Neural crest cell (in vitro differentiated cells): Measurements from ENCODE around the gene RXFP3. TPM values are rescaled to one million over a fixed set of nuclear protein-coding genes. Genes with fewer than 3 reads are reported as not detected.
"Not testable (repeated sequence)": the region's sequence is repeated elsewhere in the genome, so short reads cannot be mapped to it uniquely, and the experiment has no call there.

Source experiments
- DNase-seq: peaks from one replicate; pipeline ENCODE4 v3.0.0; 2021; ENCODE audit warnings: low read depth, mixed read lengths, low spot score
- H3K27ac Mint-ChIP-seq: one replicate; pipeline ENCODE4 v1.8.0; 2021; ENCODE audit warnings: mild to moderate bottlenecking, mixed read lengths; ENCODE audit not compliant: unreplicated experiment
- H3K27me3 Mint-ChIP-seq: 2 replicates; pipeline ENCODE4 v1.8.0; 2021; ENCODE audit warnings: low read depth, mild to moderate bottlenecking, mixed read lengths
- H3K36me3 Mint-ChIP-seq: 2 replicates; pipeline ENCODE4 v1.8.0; 2021; ENCODE audit warnings: low read depth, mild to moderate bottlenecking, mixed read lengths
- H3K4me1 Mint-ChIP-seq: 2 replicates; pipeline ENCODE4 v1.8.0; 2021; ENCODE audit warnings: mixed read lengths
- H3K4me3 Mint-ChIP-seq: one replicate; pipeline ENCODE4 v1.8.0; 2021; ENCODE audit warnings: mild to moderate bottlenecking, mixed read lengths
- H3K9me3 Mint-ChIP-seq: 2 replicates; pipeline ENCODE4 v1.8.0; 2021; ENCODE audit warnings: mixed read lengths
- CTCF ChIP-seq: fragments of 200-600 bp; sonication (generic); conservative IDR thresholded peaks from 2 replicates; pipeline ENCODE4 v1.5.0; 2021; ENCODE audit warnings: antibody characterized with exemption, mild to moderate bottlenecking
- total RNA-seq: library from RNA; stranded (reverse); gene quantifications from 2 replicates; pipeline ENCODE4 v1.2.1, GENCODE V29; 2021

The RXFP3 gene
- total RNA-seq, 1 donor from 2014 or later, result 0.12 TPM

DNA sequence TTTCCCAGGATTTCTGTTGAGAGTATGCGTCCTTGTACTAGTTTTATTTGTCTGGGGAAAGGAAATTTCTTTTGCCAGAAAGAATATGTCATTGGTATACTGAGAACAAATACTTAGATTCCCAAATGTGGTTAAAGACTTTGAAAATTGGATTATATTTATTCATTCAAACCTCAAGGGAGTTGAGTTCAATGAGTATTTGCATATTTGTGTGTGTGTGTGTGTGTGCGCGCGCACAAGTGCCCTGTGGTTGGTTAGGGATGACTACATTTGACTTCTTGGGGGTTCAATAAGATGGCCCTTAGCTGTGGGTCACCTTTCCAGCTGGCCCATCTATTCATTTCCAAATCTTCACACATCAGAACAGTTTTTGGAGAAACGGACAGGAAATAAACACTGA lies 4.9 kb downstream of the RXFP3 start:
- H3K36me3 Mint-ChIP-seq, result no peaks in the 10 kb centered on the region
- peaks cover 2% of the 10 kb centered on the region for H3K4me1 Mint-ChIP-seq
- no peak for DNase-seq
- H3K27ac Mint-ChIP-seq, result no peak overlapping the region
- no peak for TF ChIP-seq CTCF
- H3K27me3 Mint-ChIP-seq, result peaks cover 49% of the 10 kb centered on the region
- H3K9me3 Mint-ChIP-seq, result no peaks in the 10 kb centered on the region
- H3K4me3 Mint-ChIP-seq, result no peak overlapping the region

- no peak overlapping the region for H3K4me3 Mint-ChIP-seq
- H3K9me3 Mint-ChIP-seq, result no peaks in the 10 kb centered on the region
- H3K27me3 Mint-ChIP-seq, result peaks cover 26% of the 10 kb centered on the region
- H3K27ac Mint-ChIP-seq, result no peak overlapping the region
- TF ChIP-seq CTCF, result no peak
- H3K36me3 Mint-ChIP-seq, result no peaks in the 10 kb centered on the region
- no peaks in the 10 kb centered on the region for H3K4me1 Mint-ChIP-seq
- no peak for DNase-seq
Observed at GRCh38 chr5:33944543-33945132, 8.5 kb downstream of the RXFP3 start.

DNA sequence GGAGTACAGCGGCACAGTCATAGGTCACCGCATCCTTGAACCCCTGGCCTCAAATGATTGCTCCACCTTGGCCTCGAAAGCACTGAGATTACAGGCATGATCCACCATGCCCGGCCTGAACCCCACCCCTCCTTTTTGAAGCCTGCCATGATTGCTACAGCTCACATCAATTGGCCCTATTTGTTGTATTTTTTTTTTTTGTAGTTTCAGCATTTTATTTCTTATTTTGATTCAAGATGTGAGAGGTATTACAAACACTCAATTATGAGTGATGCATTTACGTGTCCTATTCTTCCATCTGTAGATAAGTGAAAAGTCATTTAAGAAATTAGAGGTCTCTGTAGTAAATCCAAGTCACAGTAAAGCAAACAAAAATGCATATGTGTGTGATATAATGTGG lies 16.0 kb downstream of the RXFP3 start:
- H3K4me3 Mint-ChIP-seq, H3K36me3 Mint-ChIP-seq, H3K4me1 Mint-ChIP-seq, H3K27ac Mint-ChIP-seq, H3K27me3 Mint-ChIP-seq, H3K9me3 Mint-ChIP-seq, DNase-seq: not testable (repeated sequence)

DNA sequence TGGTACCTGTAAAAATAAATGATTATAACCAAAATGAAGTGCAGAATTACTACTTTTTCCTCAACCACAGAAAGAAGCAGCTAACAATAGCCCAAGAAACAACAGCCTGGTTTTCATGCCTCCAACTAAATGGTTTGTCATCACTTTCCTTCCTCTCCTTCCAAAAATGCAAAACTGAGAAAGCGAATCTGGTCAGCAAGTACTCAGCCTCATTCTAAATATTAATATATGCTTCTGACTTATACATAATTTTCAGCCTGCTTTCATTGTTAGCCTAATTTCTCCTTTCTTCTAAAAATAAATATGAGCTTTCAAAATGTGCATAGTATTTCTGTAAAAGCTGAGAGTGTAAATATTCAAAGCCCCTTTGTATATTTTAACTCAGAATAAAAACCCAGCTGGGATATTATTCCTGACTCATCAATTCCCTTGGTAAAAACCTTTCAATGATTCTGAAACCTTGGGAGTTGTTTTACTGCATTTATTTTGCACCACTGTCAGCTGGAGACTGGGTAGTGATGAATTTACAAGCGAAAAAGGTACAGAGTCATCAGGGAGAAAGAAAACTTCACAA lies 21.5 kb downstream of the RXFP3 start:
- H3K4me3 Mint-ChIP-seq, result no peak overlapping the region
- H3K27ac Mint-ChIP-seq, result no peak overlapping the region
- H3K27me3 Mint-ChIP-seq, result no peaks in the 10 kb centered on the region
- no peaks in the 10 kb centered on the region for H3K36me3 Mint-ChIP-seq
- DNase-seq, result no peak
- H3K4me1 Mint-ChIP-seq, result no peaks in the 10 kb centered on the region
- peaks cover 8% of the 10 kb centered on the region for H3K9me3 Mint-ChIP-seq
- no peak for TF ChIP-seq CTCF

DNA sequence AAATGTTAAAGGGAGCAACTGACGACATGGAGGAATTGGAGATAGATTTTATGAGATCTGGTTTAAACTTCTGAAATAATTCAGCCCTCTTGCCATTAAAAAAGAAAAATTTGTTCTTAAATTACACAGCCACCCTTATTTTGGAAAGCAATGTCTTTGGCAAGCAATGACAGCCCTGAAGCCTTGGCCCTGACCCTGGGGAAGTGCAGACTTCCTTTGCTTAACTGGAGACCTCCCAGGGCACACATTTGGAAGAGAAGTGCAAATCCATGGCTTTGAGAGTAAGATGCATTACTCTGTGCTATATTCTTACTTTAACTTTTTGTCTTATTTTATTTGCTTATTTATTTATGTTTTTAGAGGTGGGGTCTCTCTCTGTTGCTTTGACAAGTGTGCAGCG lies 22.0 kb downstream of the RXFP3 start:
- TF ChIP-seq CTCF, result no peak
- H3K36me3 Mint-ChIP-seq, result no peaks in the 10 kb centered on the region
- no peaks in the 10 kb centered on the region for H3K4me1 Mint-ChIP-seq
- H3K27me3 Mint-ChIP-seq, result no peaks in the 10 kb centered on the region
- no peak overlapping the region for H3K4me3 Mint-ChIP-seq
- DNase-seq, result no peak
- H3K27ac Mint-ChIP-seq, result no peak overlapping the region
- peaks cover 8% of the 10 kb centered on the region for H3K9me3 Mint-ChIP-seq

- Mint-ChIP-seq H3K4me3 (no peak overlapping the region), H3K36me3 (no peaks in the 10 kb centered on the region), H3K27ac (no peak overlapping the region), H3K9me3 (peaks cover 4% of the 10 kb centered on the region), H3K27me3 (no peaks in the 10 kb centered on the region), H3K4me1 (no peaks in the 10 kb centered on the region)
- TF ChIP-seq CTCF, result no peak
- DNase-seq, result no peak
Observed at GRCh38 chr5:33964132-33964700, 28.0 kb downstream of the RXFP3 start.
